Subcutaneous adipose tissue (tissue), 4 donors: Measurements from ENCODE around the gene LONP2. TPM values are rescaled to one million over a fixed set of nuclear protein-coding genes. Genes with fewer than 3 reads are reported as not detected.

Experiments
- total RNA-seq, 4 donors: library from RNA; depleted of rRNA; stranded (reverse); fragments of >200 nt; gene quantifications; one replicate each; pipeline ENCODE4 v1.1.0, GENCODE V29; 2016
- TF ChIP-seq, protein P1 (sequence below): fragments of 450-650 bp; IDR thresholded peaks from one replicate; pipeline ENCODE4 v1.5.1; 2016; ENCODE audit warnings: low read depth, mild to moderate bottlenecking, control low read depth, antibody characterized with exemption, moderate library complexity

LONP2 gene
- total RNA-seq, 4 donors from 2014 or later = 48.8 to 69.1 (median 55.1) TPM

DNA sequence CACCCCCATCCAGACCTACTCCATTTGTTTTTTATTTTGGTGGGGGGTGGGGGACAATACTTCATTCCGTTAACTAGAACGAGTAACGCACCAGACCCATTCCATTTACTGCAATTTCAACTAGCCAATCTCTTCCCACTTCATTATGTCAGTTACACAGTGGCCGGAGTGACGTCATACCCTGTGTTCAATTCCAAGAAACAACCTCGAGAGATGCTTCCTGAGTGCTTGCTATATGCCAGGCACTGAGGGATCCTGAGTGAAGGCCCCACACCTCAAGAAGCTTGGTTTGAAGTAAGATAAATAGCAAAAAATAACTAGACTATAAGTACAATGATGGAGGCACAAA lies 150.2 kb downstream of the LONP2 start:
- TF ChIP-seq, protein P1, sequence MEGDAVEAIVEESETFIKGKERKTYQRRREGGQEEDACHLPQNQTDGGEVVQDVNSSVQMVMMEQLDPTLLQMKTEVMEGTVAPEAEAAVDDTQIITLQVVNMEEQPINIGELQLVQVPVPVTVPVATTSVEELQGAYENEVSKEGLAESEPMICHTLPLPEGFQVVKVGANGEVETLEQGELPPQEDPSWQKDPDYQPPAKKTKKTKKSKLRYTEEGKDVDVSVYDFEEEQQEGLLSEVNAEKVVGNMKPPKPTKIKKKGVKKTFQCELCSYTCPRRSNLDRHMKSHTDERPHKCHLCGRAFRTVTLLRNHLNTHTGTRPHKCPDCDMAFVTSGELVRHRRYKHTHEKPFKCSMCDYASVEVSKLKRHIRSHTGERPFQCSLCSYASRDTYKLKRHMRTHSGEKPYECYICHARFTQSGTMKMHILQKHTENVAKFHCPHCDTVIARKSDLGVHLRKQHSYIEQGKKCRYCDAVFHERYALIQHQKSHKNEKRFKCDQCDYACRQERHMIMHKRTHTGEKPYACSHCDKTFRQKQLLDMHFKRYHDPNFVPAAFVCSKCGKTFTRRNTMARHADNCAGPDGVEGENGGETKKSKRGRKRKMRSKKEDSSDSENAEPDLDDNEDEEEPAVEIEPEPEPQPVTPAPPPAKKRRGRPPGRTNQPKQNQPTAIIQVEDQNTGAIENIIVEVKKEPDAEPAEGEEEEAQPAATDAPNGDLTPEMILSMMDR = no peak

DNA sequence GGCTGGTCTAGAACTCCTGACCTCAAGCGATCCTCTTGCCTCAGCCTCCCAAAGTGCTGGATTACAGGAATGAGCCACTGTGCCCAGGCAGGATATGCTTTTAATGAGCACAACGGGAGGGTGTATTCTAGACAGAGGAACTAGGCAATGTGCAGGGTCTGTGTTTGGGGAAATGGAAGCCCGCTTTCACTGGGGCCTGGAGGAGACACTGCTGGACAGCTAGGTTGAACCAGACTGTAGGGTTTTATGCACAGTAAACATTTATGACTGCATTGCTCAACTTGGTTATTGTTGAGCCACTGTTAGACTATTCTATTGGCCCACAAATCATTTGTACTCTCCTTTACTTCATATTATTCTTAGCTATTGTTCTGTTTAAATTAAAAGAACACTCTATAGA lies 151.3 kb downstream of the LONP2 start:
- TF ChIP-seq, protein P1 = no peak

DNA sequence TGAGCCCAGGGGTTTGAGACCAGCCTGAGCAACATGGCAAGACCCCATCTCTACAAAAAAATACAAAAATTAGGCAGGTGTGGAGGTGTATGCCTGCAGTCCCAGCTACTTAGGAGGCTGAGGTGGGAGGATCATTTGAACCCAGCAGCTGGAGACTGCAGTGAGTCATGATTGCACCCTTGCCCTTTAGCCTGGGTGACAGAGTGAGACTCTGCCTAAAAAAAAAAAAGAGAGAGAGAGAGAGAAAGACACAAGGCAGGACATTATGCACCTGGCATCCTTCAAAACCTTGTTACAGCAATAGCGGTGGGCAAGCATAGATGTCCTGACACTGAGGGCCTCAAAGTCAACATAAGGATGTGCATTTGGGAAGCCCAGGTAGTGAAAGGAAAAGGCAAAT lies 161.1 kb downstream of the LONP2 start:
- TF ChIP-seq, protein P1 = no peak

DNA sequence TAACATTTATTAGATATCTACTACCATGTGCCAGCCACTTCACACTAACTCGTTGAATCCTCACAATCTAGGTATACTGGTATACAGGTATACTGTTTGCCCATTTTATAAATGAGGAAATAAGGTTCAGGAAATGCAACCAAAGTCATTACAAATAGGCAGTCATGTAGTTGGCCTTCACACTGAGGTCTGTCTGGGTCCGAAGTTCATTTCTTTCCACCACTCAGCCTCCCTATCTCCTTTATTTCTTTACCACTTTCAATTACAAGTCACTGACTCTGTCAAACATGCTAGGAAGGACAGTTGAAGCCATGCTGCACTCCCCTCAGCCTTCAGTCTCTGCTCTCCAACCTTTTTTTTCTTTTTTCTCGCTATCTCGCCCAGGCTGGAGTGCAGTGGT lies 161.8 kb downstream of the LONP2 start:
- TF ChIP-seq, protein P1 = no peak

Other genes starting within 250 kb of the LONP2 start
- not detected for gene ABCC12, start 88.3 kb upstream of the LONP2 start, total RNA-seq
- gene ABCC11, start 3.2 kb downstream of the LONP2 start, total RNA-seq = under 1 TPM in 1 of 4 donors, not detected in 3; 0.44 TPM
- 10 to 100 TPM; 36.3 to 50.9 (median 41.9) TPM for gene SIAH1, start 141.1 kb downstream of the LONP2 start, total RNA-seq